GM21786 (cell line): ENCODE measurements around the gene C5orf46.
"Not testable (repeated sequence)": the region's sequence is repeated elsewhere in the genome, so short reads cannot be mapped to it uniquely, and the experiment has no call there.

Source experiments
- ATAC-seq: cut with Tn5 transposase; IDR thresholded peaks from one replicate; pipeline ENCODE4 v1.9.1; 2021; ENCODE audit not compliant: unreplicated experiment

C5orf46 gene

GRCh38 chr5:147906326-147907095 lies at the start of gene C5orf46:
Gene C5orf46 (minus strand): TSS chr5:147906538. CDS start chr5:147906501, 37 bp downstream.
- ATAC-seq = no peak

- ATAC-seq = no peak
These were observed 48.6 kb upstream of the C5orf46 start for GRCh38 chr5:147954971-147955370.

- ATAC-seq = peak; percentile 84
These were observed 43.6 kb upstream of the C5orf46 start for GRCh38 chr5:147949711-147950573.

- not testable (repeated sequence) for ATAC-seq
These were observed 40.4 kb upstream of the C5orf46 start for GRCh38 chr5:147946658-147947274.

- ATAC-seq = no peak
These were observed 33.2 kb upstream of the C5orf46 start for GRCh38 chr5:147939431-147940114.

- ATAC-seq = no peak
These were observed 28.7 kb upstream of the C5orf46 start for GRCh38 chr5:147935032-147935431.

GRCh38 chr5:147930769-147931168 lies 24.4 kb upstream of the C5orf46 start:
- peak; percentile 74 for ATAC-seq

- no peak for ATAC-seq
These were observed 21.6 kb upstream of the C5orf46 start for GRCh38 chr5:147927901-147928300.

GRCh38 chr5:147925020-147925419 lies 18.7 kb upstream of the C5orf46 start:
- ATAC-seq = no peak

- ATAC-seq = no peak
These were observed 14.8 kb upstream of the C5orf46 start for GRCh38 chr5:147921136-147921535.

- ATAC-seq = no peak
These were observed 14.2 kb upstream of the C5orf46 start for GRCh38 chr5:147920420-147921030.

- ATAC-seq = no peak
These were observed 12.6 kb upstream of the C5orf46 start for GRCh38 chr5:147918899-147919298.

- no peak for ATAC-seq
These were observed 11.9 kb upstream of the C5orf46 start for GRCh38 chr5:147918101-147918685.

GRCh38 chr5:147913786-147914185 lies 7.4 kb upstream of the C5orf46 start:
- ATAC-seq = no peak

- no peak for ATAC-seq
These were observed 5.7 kb upstream of the C5orf46 start for GRCh38 chr5:147912011-147912410.

- no peak for ATAC-seq
These were observed 5.1 kb upstream of the C5orf46 start for GRCh38 chr5:147911427-147911826.

- ATAC-seq = no peak
These were observed 2.2 kb downstream of the C5orf46 start for GRCh38 chr5:147904110-147904509.

GRCh38 chr5:147902609-147903115 lies 3.7 kb downstream of the C5orf46 start:
- ATAC-seq = no peak

- ATAC-seq = no peak
These were observed 4.7 kb downstream of the C5orf46 start for GRCh38 chr5:147901599-147902039.

GRCh38 chr5:147898875-147899401 lies 7.4 kb downstream of the C5orf46 start:
- no peak for ATAC-seq
